SK-N-MC (cell line): Measurements from ENCODE around the gene LRCOL1.

Experiments
- EZH2 ChIP-seq: fragments of 200-600 bp; sonication (generic); IDR thresholded peaks from one replicate; pipeline ENCODE4 v1.6.1; 2017; ENCODE audit warnings: antibody characterized with exemption
- POLR2AphosphoS5 ChIP-seq: IDR thresholded peaks from 2 replicates; pipeline ENCODE4 v1.6.1; 2012; ENCODE audit warnings: mild to moderate bottlenecking, low read depth, low read length, borderline replicate concordance

DNA sequence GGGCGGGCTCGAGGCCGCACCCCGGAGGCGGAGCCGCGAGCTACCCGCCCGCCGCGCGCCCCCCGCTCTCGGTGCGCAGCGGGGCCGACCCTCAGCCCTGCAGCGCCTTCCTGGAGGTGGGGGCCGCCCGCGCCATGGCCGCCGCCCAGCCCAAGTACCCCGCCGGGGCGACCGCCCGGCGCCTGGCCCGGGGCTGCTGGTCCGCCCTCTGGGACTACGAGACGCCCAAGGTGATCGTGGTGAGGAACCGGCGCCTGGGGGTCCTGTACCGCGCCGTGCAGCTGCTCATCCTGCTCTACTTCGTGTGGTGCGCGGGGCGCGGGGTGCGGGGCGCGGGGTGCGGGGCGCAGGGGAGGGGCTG is 8.3 kb upstream of the LRCOL1 start, which contains the start of gene P2RX2:
- TF ChIP-seq EZH2 = no peak
- no peak for TF ChIP-seq POLR2AphosphoS5
